C4-2B (cell line): ENCODE results near the gene VPS54.

Source experiments
- ZFX ChIP-seq: fragments of 450-650 bp; IDR thresholded peaks from 2 replicates; pipeline ENCODE4 v1.6.1; 2017
- TF ChIP-seq, protein P1 (sequence below): fragments of 450-650 bp; conservative IDR thresholded peaks from 2 replicates; pipeline ENCODE4 v1.5.1; 2017; ENCODE audit warnings: mild to moderate bottlenecking

GRCh38 chr2:63863707-63864106 lies 155.5 kb downstream of the VPS54 start:
- TF ChIP-seq, protein P1, sequence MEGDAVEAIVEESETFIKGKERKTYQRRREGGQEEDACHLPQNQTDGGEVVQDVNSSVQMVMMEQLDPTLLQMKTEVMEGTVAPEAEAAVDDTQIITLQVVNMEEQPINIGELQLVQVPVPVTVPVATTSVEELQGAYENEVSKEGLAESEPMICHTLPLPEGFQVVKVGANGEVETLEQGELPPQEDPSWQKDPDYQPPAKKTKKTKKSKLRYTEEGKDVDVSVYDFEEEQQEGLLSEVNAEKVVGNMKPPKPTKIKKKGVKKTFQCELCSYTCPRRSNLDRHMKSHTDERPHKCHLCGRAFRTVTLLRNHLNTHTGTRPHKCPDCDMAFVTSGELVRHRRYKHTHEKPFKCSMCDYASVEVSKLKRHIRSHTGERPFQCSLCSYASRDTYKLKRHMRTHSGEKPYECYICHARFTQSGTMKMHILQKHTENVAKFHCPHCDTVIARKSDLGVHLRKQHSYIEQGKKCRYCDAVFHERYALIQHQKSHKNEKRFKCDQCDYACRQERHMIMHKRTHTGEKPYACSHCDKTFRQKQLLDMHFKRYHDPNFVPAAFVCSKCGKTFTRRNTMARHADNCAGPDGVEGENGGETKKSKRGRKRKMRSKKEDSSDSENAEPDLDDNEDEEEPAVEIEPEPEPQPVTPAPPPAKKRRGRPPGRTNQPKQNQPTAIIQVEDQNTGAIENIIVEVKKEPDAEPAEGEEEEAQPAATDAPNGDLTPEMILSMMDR, result no peak
- TF ChIP-seq ZFX, result no peak
